GM12891 (cell line): ENCODE data around the gene SERINC2.
"Not testable (repeated sequence)": the region's sequence is repeated elsewhere in the genome, so short reads cannot be mapped to it uniquely, and the experiment has no call there.

ENCODE experiments used
- POLR2A ChIP-seq: IDR thresholded peaks from 2 replicates; pipeline ENCODE4 v1.6.1; 2011; ENCODE audit warnings: low read depth, low read length, control low read depth
- POLR2AphosphoS5 ChIP-seq: IDR thresholded peaks from 2 replicates; pipeline ENCODE4 v1.6.1; 2011; ENCODE audit warnings: low read depth, low read length, control low read depth
- TAF1 ChIP-seq: IDR thresholded peaks from 2 replicates; pipeline ENCODE4 v1.6.1; 2011; ENCODE audit warnings: low read depth, low read length, control low read depth

- TF ChIP-seq POLR2A, POLR2AphosphoS5, TAF1: not testable (repeated sequence)
These were observed 58.7 kb downstream of the SERINC2 start for GRCh38 chr1:31471452-31472313.
